Stimulated activated CD8-positive, alpha-beta memory T cell treated with anti-CD3 and anti-CD28 coated beads, Interleukin-4, amount 100 ng/mL, for 1 hour (primary cell): ENCODE measurements around the gene C14orf39.
"Not testable (repeated sequence)": the region's sequence is repeated elsewhere in the genome, so short reads cannot be mapped to it uniquely, and the experiment has no call there.

Experiments used
- DNase-seq, 2 donors: peaks; one replicate each; pipeline ENCODE4 v3.0.0-alpha.2; 2020; ENCODE audit warnings: low read depth in 2 of 2, low spot score in 1 of 2

C14orf39 gene

GRCh38 chr14:60495946-60496345 lies 10.1 kb upstream of the C14orf39 start:
- DNase-seq, result no peak

DNA sequence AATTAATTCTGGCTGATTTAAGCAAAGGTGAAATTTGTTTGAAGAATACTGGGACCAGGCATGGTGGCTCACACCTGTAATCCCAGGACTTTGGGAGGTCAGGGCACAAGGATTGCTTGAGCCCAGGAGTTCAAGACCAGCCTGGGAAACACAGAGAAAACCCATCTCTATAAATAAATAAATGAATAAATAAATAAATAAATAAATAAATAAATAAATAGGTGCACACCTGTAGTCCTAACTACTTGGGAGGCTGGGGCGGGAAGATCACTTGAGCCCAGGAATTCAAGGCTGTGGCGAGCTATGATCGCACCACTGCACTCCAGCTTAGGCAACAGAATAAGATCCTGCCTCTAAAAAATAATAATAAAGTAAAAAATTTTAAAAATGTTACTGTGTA lies 4.4 kb upstream of the C14orf39 start:
- no peak for DNase-seq

DNA sequence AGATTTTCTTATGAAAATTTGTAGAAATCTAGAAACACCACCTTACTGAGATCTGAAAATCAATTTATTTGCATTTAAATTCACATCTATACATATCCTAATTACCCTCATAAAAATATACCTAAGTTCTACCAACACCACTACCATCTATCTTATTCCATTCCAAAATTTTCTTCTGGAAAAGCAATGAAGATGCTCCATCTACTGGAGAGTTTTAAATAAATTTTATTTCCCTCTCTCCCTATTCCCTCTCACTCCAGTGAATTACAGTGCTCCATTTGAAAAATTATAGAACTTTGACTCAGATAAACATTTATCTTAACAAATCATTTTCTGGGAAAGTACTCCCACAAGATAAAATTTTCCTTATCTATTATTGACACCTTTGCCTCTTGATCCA lies 2.3 kb upstream of the C14orf39 start:
- DNase-seq, result no peak

GRCh38 chr14:60487211-60487610 lies 1.3 kb upstream of the C14orf39 start:
- DNase-seq, result no peak

DNA sequence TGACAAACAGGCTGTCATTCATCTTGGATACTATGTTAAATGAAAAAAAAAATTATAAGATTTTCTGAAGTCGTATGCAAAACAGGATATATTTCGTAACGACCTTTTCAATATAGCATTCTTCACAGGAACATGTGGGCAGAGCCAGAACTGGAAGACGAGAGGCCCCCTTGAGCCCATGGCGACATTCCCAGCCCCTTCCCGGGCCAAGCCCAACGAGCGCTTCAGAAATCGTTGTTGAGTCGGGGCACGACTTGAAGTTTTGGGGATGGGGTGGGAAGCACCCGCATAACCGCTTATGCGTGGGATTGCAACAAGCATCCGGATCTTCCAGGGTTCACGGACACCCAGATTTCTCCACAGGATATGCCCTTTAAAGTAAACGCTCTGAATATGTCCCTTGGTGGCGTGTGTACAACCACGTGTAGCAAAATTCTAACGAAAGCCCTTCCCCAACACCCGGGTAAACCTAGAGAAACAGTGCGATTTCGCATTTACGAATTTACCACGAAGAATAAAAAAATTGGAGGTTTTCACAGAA lies 736 bp downstream of the C14orf39 start:
- no peak for DNase-seq

DNA sequence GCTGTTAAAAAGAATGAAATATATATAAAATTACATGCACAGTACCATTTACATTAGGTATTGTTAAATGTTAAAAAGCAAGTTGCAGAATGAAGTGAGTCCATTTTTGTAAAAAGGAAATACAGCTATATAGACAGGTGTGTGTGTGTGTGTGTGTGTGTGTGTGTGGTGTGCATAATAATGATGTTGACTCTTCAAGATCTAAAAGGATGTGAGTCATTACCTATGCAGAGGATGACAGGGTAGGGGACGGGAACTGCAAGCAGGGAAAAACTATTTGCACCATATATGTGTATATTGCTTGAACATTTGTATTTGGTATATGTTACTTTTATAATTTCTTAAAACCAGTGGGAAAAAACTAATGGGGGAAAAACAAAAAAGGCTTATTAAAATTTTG lies 3.1 kb downstream of the C14orf39 start:
- DNase-seq, result no peak

GRCh38 chr14:60480248-60480647 lies 5.6 kb downstream of the C14orf39 start:
- not testable (repeated sequence) for DNase-seq

DNA sequence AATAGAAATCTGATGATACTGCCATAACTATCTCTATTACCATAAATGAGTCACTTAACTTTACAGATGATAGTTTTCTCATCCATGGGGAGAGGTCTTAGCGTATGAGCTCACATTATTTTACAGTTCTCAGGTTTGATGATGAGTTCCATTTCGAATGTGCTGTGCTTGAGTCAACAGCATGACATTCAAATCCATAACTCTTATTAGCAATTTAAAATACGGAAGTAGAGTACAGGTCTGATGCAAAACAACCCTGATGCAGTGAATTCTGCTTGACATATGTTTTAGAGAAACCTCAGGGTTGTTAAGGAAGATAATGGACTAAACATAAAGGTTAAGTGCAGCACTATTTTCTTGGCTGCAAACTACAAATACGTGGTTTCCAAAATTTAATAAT lies 30.0 kb downstream of the C14orf39 start:
- DNase-seq, result no peak

- DNase-seq, result no peak
Observed at GRCh38 chr14:60430276-60430675, 55.6 kb downstream of the C14orf39 start.

- DNase-seq, result no peak
Observed at GRCh38 chr14:60420050-60420449, 65.8 kb downstream of the C14orf39 start.

- DNase-seq, result not testable (repeated sequence)
Observed at GRCh38 chr14:60397550-60397949, 88.3 kb downstream of the C14orf39 start.

- DNase-seq, result no peak
Observed at GRCh38 chr14:60396718-60397343, 89.0 kb downstream of the C14orf39 start.
